HEK293 (cell line): ENCODE data around the gene GPR45.
"Not testable (repeated sequence)": the region's sequence is repeated elsewhere in the genome, so short reads cannot be mapped to it uniquely, and the experiment has no call there.

ENCODE experiments used
- GLI4 ChIP-seq: fragments of 450-650 bp; formaldehyde crosslinking; IDR thresholded peaks from 2 replicates; pipeline ENCODE4 v1.5.1; 2016; ENCODE audit warnings: missing biosample characterization, missing genetic modification characterization
- IKZF3 ChIP-seq: fragments of 450-650 bp; IDR thresholded peaks from 2 replicates; pipeline ENCODE4 v1.5.0; 2018; ENCODE audit warnings: missing biosample characterization, mild to moderate bottlenecking, missing genetic modification characterization, moderate library complexity
- REST ChIP-seq: fragments of 450-650 bp; formaldehyde crosslinking; IDR thresholded peaks from 2 replicates; pipeline ENCODE4 v1.5.1; 2016; ENCODE audit warnings: missing biosample characterization, missing genetic modification characterization
- SP2 ChIP-seq: fragments of 450-650 bp; formaldehyde crosslinking; IDR thresholded peaks from 2 replicates; pipeline ENCODE4 v1.5.1; 2016; ENCODE audit warnings: missing biosample characterization, missing genetic modification characterization
- WT1 ChIP-seq: fragments of 450-650 bp; formaldehyde crosslinking; IDR thresholded peaks from 2 replicates; pipeline ENCODE4 v1.5.1; 2016; ENCODE audit warnings: missing biosample characterization, missing genetic modification characterization
- ZBTB1 ChIP-seq: fragments of 450-650 bp; formaldehyde crosslinking; IDR thresholded peaks from 2 replicates; pipeline ENCODE4 v1.5.1; 2016; ENCODE audit warnings: missing biosample characterization, missing genetic modification characterization
- ZNF114 ChIP-seq: fragments of 450-650 bp; formaldehyde crosslinking; IDR thresholded peaks from 2 replicates; pipeline ENCODE4 v1.5.0; 2017; ENCODE audit warnings: missing biosample characterization, missing genetic modification characterization
- ZNF394 ChIP-seq: fragments of 450-650 bp; formaldehyde crosslinking; IDR thresholded peaks from 2 replicates; pipeline ENCODE4 v1.5.1; 2016; ENCODE audit warnings: missing biosample characterization, missing genetic modification characterization, mild to moderate bottlenecking, moderate library complexity, borderline replicate concordance
- ZNF580 ChIP-seq: fragments of 450-650 bp; formaldehyde crosslinking; IDR thresholded peaks from 2 replicates; pipeline ENCODE4 v1.5.1; 2016; ENCODE audit warnings: missing biosample characterization, missing genetic modification characterization
- ZSCAN16 ChIP-seq: fragments of 450-650 bp; formaldehyde crosslinking; IDR thresholded peaks from 2 replicates; pipeline ENCODE4 v1.5.1; 2016; ENCODE audit warnings: missing biosample characterization, missing genetic modification characterization
- TF ChIP-seq, protein P1 (sequence below): fragments of 450-650 bp; formaldehyde crosslinking; IDR thresholded peaks from 2 replicates; pipeline ENCODE4 v1.5.1; 2016; ENCODE audit warnings: missing biosample characterization, missing genetic modification characterization
- TF ChIP-seq, protein P2 (sequence below): fragments of 450-650 bp; formaldehyde crosslinking; IDR thresholded peaks from 2 replicates; pipeline ENCODE4 v1.5.1; 2016; ENCODE audit warnings: missing biosample characterization, missing genetic modification characterization
- TF ChIP-seq, protein P3 (sequence below): fragments of 450-650 bp; formaldehyde crosslinking; IDR thresholded peaks from 2 replicates; pipeline ENCODE4 v1.5.1; 2016; ENCODE audit warnings: missing biosample characterization, missing genetic modification characterization

DNA sequence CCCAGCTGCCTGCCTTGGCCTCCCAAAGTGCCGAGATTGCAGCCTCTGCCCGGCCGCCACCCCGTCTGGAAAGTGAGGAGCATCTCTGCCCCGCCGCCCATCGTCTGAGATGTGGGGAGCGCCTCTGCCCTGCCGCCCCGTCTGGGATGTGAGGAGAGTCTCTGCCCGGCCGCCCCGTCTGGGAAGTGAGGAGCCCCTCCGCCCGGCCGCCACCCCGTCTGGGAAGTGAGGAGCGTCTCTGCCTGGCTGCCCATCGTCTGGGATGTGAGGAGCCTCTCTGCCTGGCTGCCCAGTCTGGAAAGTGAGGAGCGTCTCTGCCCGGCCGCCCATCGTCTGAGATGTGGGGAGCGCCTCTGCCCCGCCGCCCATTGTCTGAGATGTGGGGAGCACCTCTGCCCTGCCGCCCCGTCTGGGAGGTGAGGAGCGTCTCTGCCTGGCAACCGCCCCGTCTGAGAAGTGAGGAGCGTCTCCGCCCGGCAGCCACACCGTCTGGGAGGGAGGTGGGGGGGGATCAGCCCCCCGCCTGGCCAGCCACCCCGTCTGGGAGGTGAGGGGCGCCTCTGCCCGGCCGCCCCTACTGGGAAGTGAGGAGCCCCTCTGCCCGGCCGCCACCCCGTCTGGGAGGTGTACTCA lies 9.6 kb downstream of the GPR45 start:
- TF ChIP-seq, protein P1, sequence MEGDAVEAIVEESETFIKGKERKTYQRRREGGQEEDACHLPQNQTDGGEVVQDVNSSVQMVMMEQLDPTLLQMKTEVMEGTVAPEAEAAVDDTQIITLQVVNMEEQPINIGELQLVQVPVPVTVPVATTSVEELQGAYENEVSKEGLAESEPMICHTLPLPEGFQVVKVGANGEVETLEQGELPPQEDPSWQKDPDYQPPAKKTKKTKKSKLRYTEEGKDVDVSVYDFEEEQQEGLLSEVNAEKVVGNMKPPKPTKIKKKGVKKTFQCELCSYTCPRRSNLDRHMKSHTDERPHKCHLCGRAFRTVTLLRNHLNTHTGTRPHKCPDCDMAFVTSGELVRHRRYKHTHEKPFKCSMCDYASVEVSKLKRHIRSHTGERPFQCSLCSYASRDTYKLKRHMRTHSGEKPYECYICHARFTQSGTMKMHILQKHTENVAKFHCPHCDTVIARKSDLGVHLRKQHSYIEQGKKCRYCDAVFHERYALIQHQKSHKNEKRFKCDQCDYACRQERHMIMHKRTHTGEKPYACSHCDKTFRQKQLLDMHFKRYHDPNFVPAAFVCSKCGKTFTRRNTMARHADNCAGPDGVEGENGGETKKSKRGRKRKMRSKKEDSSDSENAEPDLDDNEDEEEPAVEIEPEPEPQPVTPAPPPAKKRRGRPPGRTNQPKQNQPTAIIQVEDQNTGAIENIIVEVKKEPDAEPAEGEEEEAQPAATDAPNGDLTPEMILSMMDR: not testable (repeated sequence)
- not testable (repeated sequence) for TF ChIP-seq ZNF114 (tag by site-specific recombination); REST (tag by site-specific recombination); ZSCAN16 (tag by site-specific recombination); WT1 (tag by site-specific recombination); GLI4; ZBTB1 (tag by site-specific recombination); ZNF394 (tag by site-specific recombination); SP2 (tag by site-specific recombination); IKZF3 (tag by site-specific recombination); ZNF580 (tag by site-specific recombination)
- TF ChIP-seq, protein P2, sequence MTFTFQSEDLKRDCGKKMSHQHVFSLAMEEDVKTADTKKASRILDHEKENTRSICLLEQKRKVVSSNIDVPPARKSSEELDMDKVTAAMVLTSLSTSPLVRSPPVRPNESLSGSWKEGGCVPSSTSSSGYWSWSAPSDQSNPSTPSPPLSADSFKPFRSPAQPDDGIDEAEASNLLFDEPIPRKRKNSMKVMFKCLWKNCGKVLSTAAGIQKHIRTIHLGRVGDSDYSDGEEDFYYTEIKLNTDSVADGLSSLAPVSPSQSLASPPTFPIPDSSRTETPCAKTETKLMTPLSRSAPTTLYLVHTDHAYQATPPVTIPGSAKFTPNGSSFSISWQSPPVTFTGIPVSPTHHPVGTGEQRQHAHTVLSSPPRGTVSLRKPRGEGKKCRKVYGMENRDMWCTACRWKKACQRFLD: not testable (repeated sequence)
- TF ChIP-seq, protein P3, sequence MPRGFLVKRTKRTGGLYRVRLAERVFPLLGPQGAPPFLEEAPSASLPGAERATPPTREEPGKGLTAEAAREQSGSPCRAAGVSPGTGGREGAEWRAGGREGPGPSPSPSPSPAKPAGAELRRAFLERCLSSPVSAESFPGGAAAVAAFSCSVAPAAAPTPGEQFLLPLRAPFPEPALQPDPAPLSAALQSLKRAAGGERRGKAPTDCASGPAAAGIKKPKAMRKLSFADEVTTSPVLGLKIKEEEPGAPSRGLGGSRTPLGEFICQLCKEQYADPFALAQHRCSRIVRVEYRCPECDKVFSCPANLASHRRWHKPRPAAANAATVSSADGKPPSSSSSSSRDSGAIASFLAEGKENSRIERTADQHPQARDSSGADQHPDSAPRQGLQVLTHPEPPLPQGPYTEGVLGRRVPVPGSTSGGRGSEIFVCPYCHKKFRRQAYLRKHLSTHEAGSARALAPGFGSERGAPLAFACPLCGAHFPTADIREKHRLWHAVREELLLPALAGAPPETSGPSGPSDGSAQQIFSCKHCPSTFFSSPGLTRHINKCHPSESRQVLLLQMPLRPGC (tag by site-specific recombination): not testable (repeated sequence)
